ENCODE data around the gene EVC2.
"Not testable (repeated sequence)": the region's sequence is repeated elsewhere in the genome, so short reads cannot be mapped to it uniquely, and the experiment has no call there.

Gene EVC2

DNA sequence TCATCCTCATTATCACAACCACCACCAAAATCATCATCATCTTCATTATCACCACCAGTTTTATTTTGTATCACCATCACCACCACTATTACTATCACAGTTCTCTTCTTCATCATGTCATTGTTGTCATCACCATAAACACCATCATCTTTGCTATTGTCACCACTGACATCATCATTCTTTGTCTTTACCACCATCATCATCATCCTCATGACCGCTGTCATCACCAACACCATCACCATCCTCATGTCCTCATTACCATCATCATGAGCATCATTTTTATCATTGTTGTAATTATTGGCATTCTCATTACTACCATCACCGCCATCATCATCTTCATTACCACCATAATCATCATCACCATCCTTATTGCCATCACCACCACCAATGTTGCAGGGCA lies 34.0 kb upstream of the EVC2 start:
- no peak for DNase-seq

DNA sequence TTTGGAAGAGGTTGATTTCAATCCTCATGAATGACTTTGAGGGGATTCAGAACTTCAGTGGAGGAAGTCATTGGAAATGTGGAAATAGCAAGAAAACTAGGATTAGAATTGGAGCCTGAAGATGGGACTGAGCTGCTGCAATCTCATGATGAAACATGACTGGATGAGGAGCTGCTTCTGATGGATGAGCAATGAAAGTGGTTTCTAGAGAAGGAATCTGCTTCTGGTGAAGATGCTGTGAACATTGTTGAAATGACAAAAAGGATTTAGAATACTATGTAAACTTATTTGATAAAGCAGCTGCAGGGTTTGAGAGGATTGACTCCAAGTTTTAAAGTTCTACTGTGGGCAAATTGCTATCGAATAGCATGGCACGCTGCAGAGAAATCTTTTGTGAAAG lies 29.7 kb upstream of the EVC2 start:
- no peak for DNase-seq

DNA sequence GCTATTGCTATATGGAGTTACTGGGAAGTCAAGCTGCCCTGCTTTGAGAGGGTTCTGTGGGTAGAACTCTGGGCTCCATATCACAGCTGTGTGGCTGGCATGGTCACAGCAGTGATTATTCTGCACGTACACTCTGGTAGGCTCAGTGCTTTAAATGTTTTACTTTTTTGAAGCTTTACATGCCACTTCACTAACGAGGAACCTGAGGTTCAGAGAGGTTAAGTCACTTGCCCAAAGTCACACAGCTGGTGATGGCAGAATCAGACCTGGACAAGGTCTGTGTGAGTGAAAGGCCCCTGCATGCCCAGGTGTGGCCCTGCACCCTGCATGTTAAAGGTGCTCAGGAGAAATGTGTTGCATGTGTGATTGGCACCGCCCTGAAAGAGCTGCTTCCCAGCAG lies 27.1 kb upstream of the EVC2 start:
- DNase-seq, result no peak

DNA sequence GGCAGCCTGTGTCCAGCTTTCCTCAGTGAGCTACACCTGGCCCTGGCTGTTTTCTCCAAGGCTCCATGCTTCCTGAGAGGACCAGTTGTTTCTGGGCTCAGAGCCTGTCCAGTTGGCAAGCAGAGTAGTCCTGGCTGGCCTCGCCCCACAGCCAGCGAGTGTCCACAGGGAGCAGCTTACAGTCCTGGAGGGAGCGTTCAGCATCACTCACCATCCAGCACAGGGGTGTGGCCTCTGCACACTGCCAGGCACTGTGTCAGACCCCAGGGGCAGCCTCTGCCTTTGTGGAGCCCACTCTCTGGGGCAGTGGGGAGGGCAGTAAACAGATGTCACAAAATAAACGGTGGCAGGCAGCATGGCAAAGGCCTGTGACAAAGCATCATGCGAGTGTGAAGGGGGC lies 26.5 kb upstream of the EVC2 start:
- no peak for DNase-seq

DNA sequence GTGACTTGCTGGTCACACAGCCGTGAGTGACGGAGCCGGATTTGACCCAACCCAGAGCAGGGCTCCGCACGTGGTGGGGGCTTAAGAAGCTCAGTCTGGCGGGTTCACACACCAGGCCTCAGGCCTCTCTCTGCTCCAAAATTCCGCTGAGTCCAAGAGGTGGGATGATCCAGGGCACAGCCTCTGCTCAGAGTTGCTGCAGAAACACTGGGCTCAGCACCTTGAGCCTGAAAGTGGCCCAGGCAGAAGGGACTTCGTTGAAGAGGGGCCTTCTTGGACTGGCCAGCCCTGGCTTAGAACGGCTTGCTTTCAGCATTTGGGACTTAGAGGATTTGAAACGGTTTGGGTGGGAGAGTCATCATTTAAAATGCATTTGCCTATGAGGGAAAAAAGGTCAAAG lies 23.8 kb upstream of the EVC2 start:
- DNase-seq, result no peak

DNA sequence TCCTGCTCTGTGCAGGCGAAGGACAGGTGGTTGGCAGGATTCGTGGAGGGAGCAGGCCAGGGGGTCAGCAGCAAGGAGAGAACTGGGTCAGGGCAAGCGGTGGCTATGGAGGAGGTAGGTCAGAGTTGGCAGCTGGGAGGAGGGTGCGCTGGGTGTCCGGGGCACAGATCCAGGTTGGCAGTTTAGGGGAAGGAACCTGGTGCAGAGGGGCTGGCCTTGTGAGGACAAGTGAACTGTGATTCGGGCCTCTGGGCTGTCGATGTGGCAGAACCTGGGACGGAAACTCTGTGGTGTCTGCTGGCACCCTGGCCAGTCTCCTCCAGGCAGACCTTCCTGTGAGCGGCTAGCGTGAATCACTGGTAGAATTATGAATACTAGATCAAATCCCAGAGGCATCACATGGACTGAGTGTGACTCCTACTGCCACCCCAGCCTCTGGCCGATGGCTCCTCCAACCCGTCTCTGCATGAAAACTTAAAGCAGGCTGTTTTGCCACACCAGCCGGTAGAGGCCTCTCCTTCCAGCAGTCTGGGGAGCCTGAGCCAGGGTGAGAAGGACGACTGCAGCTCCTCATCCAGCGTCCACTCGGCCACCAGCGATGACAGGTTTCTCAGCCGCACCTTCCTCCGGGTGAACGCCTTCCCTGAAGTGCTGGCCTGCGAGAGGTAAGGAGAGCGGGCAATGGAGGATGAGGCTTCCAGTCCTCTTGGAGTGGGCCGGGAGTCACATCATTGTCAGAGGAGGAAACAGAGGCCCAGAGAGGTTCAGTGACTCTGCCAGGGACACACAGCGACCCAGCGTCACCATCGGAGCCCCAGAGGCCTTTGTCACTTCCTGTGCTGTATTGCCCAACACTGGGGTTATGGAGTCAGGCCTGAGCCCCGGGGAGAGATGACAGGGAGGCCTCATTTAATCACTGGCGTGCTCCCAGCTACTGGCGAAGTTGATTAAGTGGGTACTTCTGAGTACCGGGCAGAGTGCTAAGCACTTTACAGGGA lies 22.9 kb upstream of the EVC2 start:
- DNase-seq, result no peak

DNA sequence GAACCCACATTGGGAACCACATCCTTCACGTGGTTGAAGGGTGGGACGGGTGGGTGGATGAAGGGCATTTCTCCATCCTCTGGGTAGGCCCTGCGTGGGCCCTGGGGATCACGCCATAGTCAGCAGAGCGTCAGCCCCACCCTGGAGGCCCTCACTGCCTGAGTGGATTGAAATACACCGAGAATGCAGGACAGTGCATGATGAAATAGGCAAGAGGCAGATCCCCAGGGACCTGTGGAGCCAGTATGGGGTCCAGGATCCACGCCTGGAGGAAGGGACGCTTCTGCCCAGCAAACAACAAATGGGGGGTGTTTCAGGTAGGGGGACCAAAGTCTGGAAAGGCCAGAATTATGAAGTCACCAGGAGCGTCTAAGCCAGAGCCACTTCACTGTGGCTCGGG lies 22.1 kb upstream of the EVC2 start:
- DNase-seq, result no peak

DNA sequence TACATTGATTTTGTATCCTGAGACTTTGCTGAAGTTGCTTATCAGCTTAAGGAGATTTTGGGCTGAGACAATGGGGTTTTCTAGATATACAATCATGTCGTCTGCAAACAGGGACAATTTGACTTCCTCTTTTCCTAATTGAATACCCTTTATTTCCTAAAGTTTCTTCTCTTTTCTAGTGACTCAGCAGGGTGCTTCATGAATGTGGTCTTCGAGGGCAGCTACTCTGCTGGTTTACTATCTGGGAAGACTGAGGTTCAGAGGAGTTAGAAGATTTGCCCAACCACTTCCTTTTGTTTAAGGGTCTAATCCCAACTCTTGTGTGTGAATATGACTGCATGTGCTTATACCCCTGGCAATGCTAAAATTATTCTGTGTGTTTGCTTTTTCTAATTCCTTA lies 20.1 kb upstream of the EVC2 start:
- DNase-seq, result not testable (repeated sequence)

DNA sequence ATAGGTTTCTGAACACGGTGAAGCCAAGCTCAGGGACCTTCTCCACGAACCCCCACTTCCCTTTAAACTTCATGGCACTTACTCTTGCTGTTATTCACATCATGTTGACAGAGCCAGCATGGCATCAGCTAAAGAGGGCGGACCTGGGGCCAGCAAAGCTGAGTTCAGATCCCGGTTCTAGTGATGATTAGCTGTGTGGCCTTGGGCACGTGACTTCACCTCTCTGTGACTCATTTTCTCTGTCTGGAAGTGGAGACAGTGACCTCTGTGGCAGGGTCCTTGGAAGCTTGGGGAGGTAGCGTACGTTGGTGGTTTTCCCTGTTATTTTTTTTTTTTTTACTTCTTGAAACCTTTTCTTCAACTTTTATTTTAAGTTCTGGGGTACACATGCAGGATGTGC lies 16.0 kb upstream of the EVC2 start:
- DNase-seq, result peak; percentile 51

DNA sequence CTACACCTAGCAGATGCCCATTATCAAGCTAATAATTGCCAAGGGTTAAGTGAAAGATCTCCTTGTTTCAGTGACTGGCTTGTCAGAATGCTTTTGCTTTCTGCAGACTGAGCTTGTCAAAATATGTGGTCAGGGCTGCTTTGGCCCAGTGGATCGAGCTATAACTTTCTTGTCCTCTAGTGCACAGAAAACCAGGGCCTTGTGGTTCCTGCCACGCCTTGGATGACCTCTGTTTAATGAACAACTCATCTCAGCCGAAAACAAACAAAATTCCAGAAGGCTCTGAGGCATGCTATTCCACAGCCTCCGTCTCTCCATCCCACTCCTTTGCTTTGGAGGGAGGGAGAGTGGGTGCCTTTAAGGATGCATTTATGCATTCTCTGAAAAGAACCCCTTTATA lies 14.0 kb upstream of the EVC2 start:
- DNase-seq, result peak; percentile 45

DNA sequence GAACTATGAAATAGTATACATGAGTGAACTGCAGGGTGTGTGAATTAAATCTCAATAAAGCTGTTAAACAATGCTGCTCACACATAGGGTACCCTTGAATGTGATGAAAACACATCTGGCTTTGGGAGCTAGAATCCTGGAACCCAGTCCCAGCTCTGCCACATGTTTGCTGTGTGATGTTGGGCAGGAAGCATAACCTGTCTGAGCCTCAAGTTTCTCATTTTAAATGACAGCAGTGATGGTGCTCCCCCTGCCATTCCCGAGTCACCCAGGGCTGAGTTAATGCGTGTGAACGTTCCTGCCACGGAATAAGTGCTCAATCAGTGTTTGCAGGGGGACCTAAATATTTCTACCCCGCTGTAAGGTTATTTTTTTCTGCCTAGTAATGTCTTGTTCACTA lies 13.6 kb upstream of the EVC2 start:
- DNase-seq, result no peak

DNA sequence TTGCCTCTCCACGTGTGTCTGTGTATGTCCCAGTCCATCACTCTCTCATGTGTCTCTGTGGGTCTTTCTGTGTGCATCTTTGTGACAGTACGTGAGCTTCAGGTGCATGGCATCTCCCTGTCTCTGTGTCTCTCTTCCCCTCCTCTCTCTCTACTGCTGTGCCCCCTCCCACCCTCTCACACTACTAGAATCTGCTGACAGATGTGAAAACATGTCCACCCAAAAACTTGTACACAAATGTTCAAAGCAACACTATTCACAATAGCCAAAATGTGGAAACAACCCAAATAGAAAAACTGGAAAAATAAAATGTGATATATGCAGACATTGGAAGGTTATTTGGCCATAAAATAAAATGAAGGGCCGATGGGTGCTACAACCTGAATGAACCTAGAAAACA lies 12.6 kb upstream of the EVC2 start:
- DNase-seq, result no peak

DNA sequence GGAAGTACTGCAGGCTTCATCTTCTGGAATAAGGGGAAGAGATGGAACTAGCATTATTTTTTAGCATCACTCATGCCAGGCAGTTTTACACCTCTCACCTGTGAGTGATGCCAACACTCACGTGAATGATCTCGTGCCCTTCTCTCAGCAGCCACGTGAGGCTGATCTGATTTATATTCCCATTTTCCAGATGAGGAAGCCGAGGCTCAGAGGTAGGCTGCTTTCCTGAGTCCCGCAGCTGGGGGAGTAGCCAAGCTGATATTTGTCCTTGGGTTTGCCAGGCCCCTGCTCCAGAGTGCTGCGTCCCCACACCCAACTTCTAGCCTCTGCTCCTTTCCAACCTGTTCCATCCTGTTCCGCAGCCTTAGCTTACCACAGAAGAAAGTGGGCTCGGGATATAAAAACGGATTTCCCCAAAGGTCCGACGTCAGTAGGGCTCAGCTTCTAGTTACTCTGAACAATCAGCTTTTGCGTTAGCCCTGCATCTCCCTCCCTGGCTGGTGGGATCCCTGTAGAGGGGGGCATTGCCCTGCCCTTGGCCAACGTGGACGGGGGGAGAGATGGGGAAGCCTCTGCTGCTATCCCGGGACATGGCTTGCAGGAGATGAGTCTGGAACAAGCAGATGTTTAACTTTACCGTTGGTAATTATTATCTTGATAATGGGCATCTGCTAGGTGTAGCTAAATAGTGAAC lies 11.9 kb upstream of the EVC2 start:
- DNase-seq, result no peak

DNA sequence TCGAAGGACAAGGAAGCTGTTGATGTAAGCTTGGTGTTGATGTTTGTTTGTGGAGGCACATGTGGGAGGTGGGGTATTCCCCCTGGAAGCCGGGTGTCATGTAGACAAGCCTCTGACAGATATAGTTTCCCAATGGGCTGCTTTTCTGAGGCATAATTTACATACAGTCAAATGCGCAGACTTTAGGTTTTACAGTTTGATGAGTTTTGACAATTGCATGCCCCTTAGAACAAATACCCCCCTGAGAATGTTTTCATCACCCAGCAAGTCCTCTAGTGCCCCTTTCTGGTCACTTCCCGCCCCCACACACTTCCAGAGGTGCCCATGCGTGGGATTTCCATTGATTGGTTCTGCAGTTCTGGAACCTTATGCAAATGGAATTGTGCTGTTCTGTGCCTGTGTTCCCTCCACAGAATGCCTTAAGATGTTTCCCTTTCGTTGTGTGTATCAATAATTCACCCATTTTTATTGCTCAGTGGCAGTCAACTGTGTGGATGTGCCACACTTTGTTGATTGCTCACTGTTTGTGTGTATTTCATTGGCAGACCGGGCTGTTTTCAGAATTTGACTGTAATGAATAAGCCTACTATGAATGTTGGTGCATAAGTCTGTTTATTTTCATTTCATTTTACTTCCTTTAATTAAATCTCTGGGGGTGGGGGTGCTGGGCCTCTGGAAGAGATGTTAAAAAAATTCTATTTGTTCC lies 11.1 kb upstream of the EVC2 start:
- DNase-seq, result no peak

DNA sequence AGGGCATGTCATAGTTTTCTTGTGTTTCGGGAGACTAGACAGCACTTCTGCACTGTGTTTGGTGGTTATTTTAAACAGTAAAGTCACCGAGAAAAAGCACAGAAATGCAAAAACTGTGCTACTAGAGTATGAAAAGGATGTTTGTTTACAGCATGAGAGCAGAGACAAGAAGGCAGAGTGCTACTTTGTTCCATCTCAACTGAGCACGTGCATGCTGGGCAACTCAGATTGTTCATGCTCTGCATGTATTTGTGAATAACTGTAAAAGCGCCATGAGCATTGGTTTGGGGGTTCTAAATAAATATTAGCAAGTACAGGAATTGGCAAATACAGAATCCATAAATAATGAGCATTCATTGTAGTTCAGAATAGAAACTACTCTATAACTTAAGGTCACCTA lies 10.1 kb upstream of the EVC2 start:
- no peak for DNase-seq

DNA sequence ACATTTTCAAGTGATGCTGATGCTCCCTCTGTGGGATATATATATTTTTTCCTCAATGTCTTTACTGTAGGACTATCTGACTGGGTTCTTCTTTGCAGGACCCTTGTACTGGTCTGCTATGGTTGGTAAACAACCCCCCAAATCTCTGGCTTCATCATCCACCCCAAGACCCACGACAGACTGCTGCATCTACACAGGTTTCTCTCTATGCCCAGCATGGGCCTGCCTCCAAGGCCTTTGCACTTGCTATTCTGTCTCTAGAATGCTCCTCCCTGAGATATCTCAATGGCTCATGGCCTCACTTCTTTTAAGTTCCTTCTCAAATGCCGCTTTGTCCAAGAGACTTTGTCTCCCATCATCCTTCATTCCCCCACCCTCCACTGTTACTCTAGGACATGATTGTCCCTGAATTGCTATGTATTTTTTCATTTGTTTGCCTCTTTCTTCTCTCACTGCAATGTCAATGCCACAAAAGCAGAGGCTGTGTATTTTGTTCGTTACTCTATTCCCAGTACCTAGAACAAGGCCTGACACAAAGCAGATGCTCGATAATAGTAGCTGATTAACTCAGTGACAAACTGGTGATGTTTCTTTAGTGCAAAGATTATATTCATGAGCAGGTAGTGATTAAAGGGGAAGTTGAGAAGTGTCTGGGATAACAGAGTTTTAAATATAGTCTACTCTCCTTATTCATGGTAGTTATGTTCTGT lies 9.2 kb upstream of the EVC2 start:
- DNase-seq, result no peak

DNA sequence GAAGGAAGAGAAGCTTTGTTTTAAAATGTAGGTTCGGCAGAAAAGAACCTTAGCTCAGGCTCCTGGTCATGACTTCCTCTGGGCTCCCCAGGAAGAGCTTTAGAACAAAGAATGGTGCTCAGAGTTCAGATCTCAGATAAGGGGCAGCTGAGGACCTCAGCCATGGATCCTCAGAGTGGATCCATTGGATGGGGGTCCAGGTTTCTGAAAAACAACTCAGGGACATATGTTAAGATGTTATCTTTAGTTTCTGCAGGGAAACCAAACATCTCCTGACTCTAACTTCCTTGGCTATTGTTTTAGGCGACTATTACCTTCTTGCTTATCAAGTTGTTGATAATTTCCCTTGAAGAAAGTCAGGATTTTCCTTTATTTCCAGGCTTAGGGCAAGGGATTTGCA lies 8.0 kb upstream of the EVC2 start:
- no peak for DNase-seq

DNA sequence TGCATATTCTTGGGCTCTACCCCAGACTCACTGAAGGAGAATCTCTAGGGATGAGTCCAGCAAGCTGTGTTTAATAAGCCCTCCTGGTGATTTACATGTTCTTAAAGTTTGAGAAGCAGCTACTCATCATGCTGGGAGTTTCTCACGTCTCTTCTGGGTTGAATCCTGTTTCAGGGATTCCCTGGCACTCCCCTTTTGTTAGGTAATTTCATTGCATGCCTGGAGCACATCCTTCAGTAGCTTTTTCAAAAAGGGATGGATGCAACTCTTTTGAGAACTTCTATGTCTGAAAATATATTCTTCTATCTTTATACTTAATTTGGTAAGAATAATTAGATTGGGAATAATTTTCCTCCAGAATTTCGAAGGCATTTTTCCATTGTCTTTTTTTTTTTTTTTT lies 7.0 kb upstream of the EVC2 start:
- DNase-seq, result no peak

DNA sequence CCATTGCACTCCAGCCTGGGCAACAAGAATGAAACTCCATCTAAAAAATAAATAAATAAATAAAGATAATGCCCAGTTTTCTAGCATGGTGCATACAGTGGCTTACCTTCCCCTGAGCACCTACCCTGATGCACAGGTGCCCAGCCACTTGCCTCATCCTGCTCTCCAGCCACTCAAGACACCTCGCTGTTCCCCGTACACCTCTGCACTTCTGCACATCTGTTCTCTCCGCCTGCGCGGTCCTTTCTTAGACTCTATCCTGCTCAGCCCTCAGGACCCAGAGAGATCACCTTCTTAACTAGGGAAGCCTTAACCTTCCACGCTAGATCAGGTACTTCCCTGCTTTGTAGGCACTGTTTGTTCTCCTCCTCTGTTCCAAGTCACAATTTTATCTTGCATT lies 5.5 kb upstream of the EVC2 start:
- DNase-seq, result no peak

DNA sequence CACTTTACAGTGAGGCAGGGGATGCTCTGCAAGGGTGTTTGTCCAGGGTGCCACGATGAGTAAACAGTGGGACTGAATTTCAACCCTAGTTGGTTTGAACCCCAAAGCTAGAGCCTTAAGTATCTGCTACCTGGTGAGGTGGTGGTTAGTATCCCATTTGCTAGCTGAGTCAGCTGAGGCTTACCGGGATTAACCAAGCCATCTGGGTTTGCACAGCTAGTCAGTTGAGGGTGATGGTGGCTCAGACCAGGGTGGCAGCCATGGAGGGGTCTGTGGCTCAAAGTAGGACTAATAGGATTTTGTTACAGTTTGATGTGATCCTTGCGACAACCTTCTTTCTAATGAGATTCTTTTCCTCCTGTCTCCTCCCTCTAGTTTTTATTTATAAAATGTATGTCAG lies 4.6 kb upstream of the EVC2 start:
- no peak for DNase-seq

DNA sequence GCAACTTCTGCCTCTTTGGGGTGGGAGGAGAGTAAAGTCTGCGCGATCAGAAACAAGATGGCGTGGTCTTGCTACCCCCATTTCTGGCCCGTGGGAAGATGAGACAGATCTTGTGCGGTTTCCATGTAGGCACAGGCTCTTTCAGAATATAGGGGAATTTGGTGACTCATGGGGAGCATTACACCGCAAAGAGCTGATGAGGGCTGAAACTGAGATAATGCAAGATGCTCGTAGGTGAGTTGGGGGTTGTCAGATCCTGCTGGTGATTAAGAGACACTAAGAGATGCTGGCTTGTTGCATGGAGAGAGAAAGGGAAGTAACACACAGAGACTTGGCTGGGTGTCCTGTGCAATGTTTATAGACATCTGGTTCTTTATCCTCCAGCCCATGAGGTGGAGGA lies 4.2 kb upstream of the EVC2 start:
- peak; percentile 67 for DNase-seq

DNA sequence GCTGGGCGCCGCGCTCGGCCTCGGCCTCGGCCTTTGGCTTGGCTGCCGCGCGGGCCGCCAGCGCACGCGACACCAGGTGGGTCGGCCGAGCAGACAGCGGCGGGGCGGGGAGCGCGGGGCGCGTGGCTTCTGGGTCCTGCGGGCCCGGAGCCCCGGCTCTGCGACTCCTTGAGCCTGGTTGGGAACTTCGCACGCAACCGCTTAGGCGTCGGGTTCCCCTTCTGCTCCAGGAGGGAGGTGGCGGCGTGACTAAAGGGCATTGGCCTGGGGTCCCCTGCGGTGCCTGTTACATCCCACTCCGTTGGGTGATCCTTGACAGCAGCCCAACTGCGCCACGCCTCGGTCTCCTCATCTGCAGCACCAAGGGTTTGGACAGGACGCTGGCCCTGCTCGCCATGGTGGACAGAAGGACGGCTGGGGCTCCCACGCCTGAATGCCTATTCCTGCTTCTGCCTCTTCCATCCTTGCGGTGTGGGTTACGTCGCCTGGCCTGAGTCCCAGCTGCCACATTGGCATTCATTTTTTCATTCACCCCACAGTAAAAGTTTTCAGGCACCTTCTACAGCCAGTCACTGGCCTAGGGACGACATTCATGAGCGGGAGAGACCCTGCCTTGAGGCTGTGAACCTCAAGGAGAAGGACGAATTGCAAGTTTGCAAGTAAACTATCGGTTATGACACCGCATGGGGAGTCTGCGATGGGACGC lies 3.3 kb upstream of the EVC2 start:
- DNase-seq, result peak; percentile 36
